Progenitor cell of endocrine pancreas (in vitro differentiated cells): ENCODE measurements around the gene HOXD4. TPM values are rescaled to one million over a fixed set of nuclear protein-coding genes. Genes with fewer than 3 reads are reported as not detected.

ENCODE experiments used
- DNase-seq: peaks from one replicate; pipeline ENCODE4 v3.0.0; 2021; ENCODE audit warnings: low spot score; ENCODE audit not compliant: unreplicated experiment
- H3K27ac Mint-ChIP-seq: 2 replicates; pipeline ENCODE4 v1.8.0; 2021; ENCODE audit warnings: mild to moderate bottlenecking, moderate library complexity, mixed read lengths
- H3K27me3 Mint-ChIP-seq: 2 replicates; pipeline ENCODE4 v1.8.0; 2021; ENCODE audit warnings: mixed read lengths
- H3K36me3 Mint-ChIP-seq: 2 replicates; pipeline ENCODE4 v1.8.0; 2022; ENCODE audit warnings: mixed read lengths; ENCODE audit not compliant: insufficient read depth
- H3K4me1 Mint-ChIP-seq: 2 replicates; pipeline ENCODE4 v1.8.0; 2021; ENCODE audit warnings: low read depth, mixed read lengths
- H3K4me3 Mint-ChIP-seq: 2 replicates; pipeline ENCODE4 v1.8.0; 2021; ENCODE audit warnings: low read depth, mild to moderate bottlenecking, moderate library complexity, mixed read lengths
- H3K9me3 Mint-ChIP-seq: 2 replicates; pipeline ENCODE4 v1.8.0; 2021; ENCODE audit warnings: low read depth, mixed read lengths
- CTCF ChIP-seq: fragments of 200-600 bp; sonication (generic); IDR thresholded peaks from one replicate; pipeline ENCODE4 v1.5.0; 2021; ENCODE audit warnings: antibody characterized with exemption, mild to moderate bottlenecking; ENCODE audit not compliant: unreplicated experiment
- total RNA-seq: library from RNA; stranded (reverse); gene quantifications from 2 replicates; pipeline ENCODE4 v1.2.1, GENCODE V29; 2021

Gene HOXD4
- total RNA-seq, 1 donor from 2014 or later = not detected

- Mint-ChIP-seq H3K4me3 (no peak overlapping the region), H3K9me3 (no peaks in the 10 kb centered on the region), H3K27me3 (peaks cover 95% of the 10 kb centered on the region), H3K4me1 (peaks cover 2% of the 10 kb centered on the region), H3K36me3 (no peaks in the 10 kb centered on the region), H3K27ac (no peak overlapping the region)
- DNase-seq = no peak
- no peak for TF ChIP-seq CTCF
Observed at GRCh38 chr2:176163672-176164056, 12.3 kb downstream of the HOXD4 start.

- Mint-ChIP-seq H3K9me3 (no peaks in the 10 kb centered on the region), H3K4me3 (no peak overlapping the region), H3K36me3 (no peaks in the 10 kb centered on the region), H3K27ac (no peak overlapping the region), H3K27me3 (peaks cover 95% of the 10 kb centered on the region), H3K4me1 (peaks cover 2% of the 10 kb centered on the region)
- no peak for DNase-seq
- no peak for TF ChIP-seq CTCF
Observed at GRCh38 chr2:176164201-176164600, 12.9 kb downstream of the HOXD4 start.

DNA sequence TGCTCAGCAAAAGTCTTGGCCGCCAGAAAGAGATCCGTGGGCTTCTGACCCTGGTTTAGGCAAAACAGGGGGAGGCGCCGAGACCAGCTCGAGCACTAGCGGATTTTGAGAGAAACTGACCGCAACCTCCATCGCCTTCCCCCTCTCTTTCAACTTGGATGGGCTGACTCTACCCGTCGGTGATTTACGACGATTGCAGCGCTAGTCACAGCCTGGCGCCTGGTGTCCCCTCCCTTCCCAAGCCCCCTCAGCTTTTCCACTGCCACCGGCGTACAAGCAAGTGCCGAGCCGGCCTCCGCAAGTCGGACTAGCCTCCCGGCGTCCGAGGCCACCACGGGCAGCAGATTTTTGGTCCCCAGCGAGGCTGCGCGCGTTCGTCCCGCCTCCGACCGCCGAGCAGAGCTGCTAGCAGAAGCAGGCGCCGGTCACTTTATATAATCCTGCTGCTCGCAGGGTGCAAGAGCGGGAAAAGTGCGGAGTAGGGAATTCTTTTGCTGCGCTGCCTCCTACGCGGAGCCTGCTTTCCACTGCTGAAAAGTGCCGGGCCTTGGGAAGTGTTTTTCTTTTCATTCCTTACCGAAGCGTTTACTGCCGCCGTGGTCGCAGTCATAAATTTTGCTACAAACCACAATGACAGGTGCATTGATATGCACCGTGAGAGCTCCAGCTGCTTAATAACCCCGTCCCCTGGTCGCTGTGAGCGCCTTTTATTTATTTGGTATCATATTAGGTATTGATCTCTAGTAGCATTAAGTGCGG, 13.4 kb downstream of the HOXD4 start:
- H3K9me3 Mint-ChIP-seq = no peaks in the 10 kb centered on the region
- TF ChIP-seq CTCF = no peak
- H3K27me3 Mint-ChIP-seq = peaks cover 95% of the 10 kb centered on the region
- peaks cover 2% of the 10 kb centered on the region for H3K4me1 Mint-ChIP-seq
- no peaks in the 10 kb centered on the region for H3K36me3 Mint-ChIP-seq
- no peak for DNase-seq
- H3K4me3 Mint-ChIP-seq = peak overlapping the region; percentile 41
- no peak overlapping the region for H3K27ac Mint-ChIP-seq

GRCh38 chr2:176165370-176166050, 14.2 kb downstream of the HOXD4 start:
- no peak for TF ChIP-seq CTCF
- Mint-ChIP-seq H3K36me3 (no peaks in the 10 kb centered on the region), H3K4me3 (peak overlapping the region; percentile 41), H3K9me3 (no peaks in the 10 kb centered on the region), H3K4me1 (peaks cover 2% of the 10 kb centered on the region), H3K27me3 (peaks cover 96% of the 10 kb centered on the region), H3K27ac (no peak overlapping the region)
- no peak for DNase-seq

GRCh38 chr2:176166272-176166671, 14.9 kb downstream of the HOXD4 start:
- Mint-ChIP-seq H3K4me1 (peaks cover 2% of the 10 kb centered on the region), H3K36me3 (no peaks in the 10 kb centered on the region), H3K27ac (no peak overlapping the region), H3K4me3 (no peak overlapping the region), H3K9me3 (no peaks in the 10 kb centered on the region), H3K27me3 (peaks cover 96% of the 10 kb centered on the region)
- TF ChIP-seq CTCF = no peak
- no peak for DNase-seq
